SU-DHL-6 (cell line): Measurements from ENCODE around the gene DAG1.

Experiments used
- H2AFZ ChIP-seq: fragments of 200-600 bp; sonication (generic); 2 replicates; pipeline ENCODE4 v1.6.1; 2014; ENCODE audit warnings: low read depth, mild to moderate bottlenecking, moderate library complexity, mixed read lengths, antibody characterized with exemption, low read length; ENCODE audit not compliant: severe bottlenecking
- H3F3A ChIP-seq: fragments of 200-600 bp; shearing (Covaris generic); 2 replicates; pipeline ENCODE4 v1.6.0; 2016; ENCODE audit warnings: antibody characterized with exemption, mild to moderate bottlenecking; ENCODE audit not compliant: insufficient read depth
- H3K27ac ChIP-seq: fragments of 200-600 bp; sonication (generic); 2 replicates; pipeline ENCODE4 v1.5.1; 2016; ENCODE audit warnings: low read depth, mild to moderate bottlenecking, low read length, moderate library complexity, mixed read lengths
- H3K27me3 ChIP-seq: fragments of 200-600 bp; sonication (generic), shearing (Covaris generic); 2 replicates; pipeline ENCODE4 v1.6.0; 2014; ENCODE audit warnings: mild to moderate bottlenecking, low read length
- H3K36me3 ChIP-seq: fragments of 200-600 bp; sonication (generic); 2 replicates; pipeline ENCODE4 v1.6.1; 2014; ENCODE audit warnings: mild to moderate bottlenecking, low read length, mixed read lengths
- H3K4me2 ChIP-seq: fragments of 300-600, 200-600 bp; shearing (Covaris generic), sonication (generic); 2 replicates; pipeline ENCODE4 v1.6.0; 2014; ENCODE audit warnings: low read length, low read depth, mild to moderate bottlenecking; ENCODE audit not compliant: poor library complexity, severe bottlenecking
- H3K4me3 ChIP-seq: fragments of 200-600 bp; sonication (generic); 2 replicates; pipeline ENCODE4 v1.5.1; 2014; ENCODE audit warnings: antibody characterized with exemption, low read length, mild to moderate bottlenecking, mixed read lengths; ENCODE audit not compliant: insufficient read depth, poor library complexity, severe bottlenecking
- H3K79me2 ChIP-seq: fragments of 200-600 bp; sonication (generic); 2 replicates; pipeline ENCODE4 v1.6.1; 2014; ENCODE audit warnings: mild to moderate bottlenecking, low read length, moderate library complexity; ENCODE audit not compliant: insufficient read depth
- H3K9ac ChIP-seq: fragments of 200-600 bp; sonication (generic); 2 replicates; pipeline ENCODE4 v1.7.0; 2014; ENCODE audit warnings: mild to moderate bottlenecking, low read length
- H3K9me2 ChIP-seq: fragments of 200-600 bp; sonication (generic); replicated peaks from 2 replicates; pipeline ENCODE4 v1.6.1; 2014; ENCODE audit warnings: low read length; ENCODE audit not compliant: insufficient read depth
- H3K9me3 ChIP-seq: fragments of 200-600 bp; sonication (generic); 2 replicates; pipeline ENCODE4 v1.6.1; 2014; ENCODE audit warnings: low read length, mixed read lengths; ENCODE audit not compliant: insufficient read depth
- H4K20me1 ChIP-seq: fragments of 200-600 bp; sonication (generic); 2 replicates; pipeline ENCODE4 v1.6.1; 2014; ENCODE audit warnings: low read depth, mild to moderate bottlenecking, antibody characterized with exemption, low read length, moderate library complexity, mixed read lengths
- EZH2phosphoT487 ChIP-seq: fragments of 200-600 bp; sonication (generic), shearing (Covaris generic); conservative IDR thresholded peaks from 2 replicates; pipeline ENCODE4 v1.6.1; 2018; ENCODE audit warnings: mild to moderate bottlenecking, antibody characterized with exemption, low read length, moderate library complexity, mixed read lengths
- TF ChIP-seq, protein P1 (sequence below): fragments of 200-600 bp; sonication (generic); IDR thresholded peaks from one replicate; pipeline ENCODE4 v1.5.1; 2017; ENCODE audit warnings: antibody characterized with exemption, mild to moderate bottlenecking, low read length, moderate library complexity; ENCODE audit not compliant: insufficient read depth, poor library complexity, severe bottlenecking

The DAG1 gene

DNA sequence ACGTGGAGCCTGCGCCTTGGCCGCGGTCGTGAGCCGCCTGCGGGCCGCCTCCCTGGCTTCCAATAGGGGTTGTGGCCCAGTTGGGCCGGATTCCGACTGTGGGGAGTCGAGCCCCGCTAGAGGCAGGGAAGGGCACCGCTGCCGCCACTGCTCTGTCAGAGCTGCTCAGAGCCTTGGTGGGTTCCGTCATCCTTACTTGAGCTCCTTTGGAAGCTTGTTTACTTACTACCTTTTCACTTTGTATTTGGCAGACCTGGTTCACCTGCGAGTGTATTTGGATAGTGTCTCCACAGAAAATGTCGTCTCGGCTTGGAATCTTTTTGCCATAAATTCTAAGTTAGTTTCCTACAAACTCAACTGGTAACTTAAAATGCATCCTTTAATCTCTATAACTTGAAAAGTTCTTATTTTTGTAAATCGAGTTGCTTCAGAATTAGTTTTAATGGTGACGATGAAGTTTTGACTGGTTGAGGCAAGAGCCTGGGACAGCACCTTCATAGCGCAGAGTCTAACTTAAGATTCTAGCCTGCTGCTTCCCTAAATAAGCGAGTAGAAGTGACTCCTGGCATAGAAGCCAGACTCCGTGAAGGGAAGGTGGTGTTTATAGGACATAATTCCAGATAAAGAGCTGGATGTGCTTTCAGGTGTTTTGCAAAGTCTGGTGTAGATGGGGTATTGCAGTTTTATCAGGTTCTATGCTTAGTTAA lies 800 bp downstream of the DAG1 start:
- H2AFZ ChIP-seq, result peak overlapping the region; percentile 1
- H3K9ac ChIP-seq, result peak overlapping the region; percentile 64
- peaks cover 16% of the 10 kb centered on the region for H3K79me2 ChIP-seq
- H3K36me3 ChIP-seq, result no peaks in the 10 kb centered on the region
- no peaks in the 10 kb centered on the region for H3K9me3 ChIP-seq
- peak overlapping the region; percentile 80 for H3K4me2 ChIP-seq
- H3K27ac ChIP-seq, result peak overlapping the region; percentile 85
- H3K27me3 ChIP-seq, result no peaks in the 10 kb centered on the region
- peaks cover 6% of the 10 kb centered on the region; the same call in 1 of the 2 replicates for H3F3A ChIP-seq
- no peaks in the 10 kb centered on the region for H4K20me1 ChIP-seq
- H3K9me2 ChIP-seq, result no peaks in the 10 kb centered on the region
- no peak for TF ChIP-seq EZH2phosphoT487
- TF ChIP-seq, protein P1, sequence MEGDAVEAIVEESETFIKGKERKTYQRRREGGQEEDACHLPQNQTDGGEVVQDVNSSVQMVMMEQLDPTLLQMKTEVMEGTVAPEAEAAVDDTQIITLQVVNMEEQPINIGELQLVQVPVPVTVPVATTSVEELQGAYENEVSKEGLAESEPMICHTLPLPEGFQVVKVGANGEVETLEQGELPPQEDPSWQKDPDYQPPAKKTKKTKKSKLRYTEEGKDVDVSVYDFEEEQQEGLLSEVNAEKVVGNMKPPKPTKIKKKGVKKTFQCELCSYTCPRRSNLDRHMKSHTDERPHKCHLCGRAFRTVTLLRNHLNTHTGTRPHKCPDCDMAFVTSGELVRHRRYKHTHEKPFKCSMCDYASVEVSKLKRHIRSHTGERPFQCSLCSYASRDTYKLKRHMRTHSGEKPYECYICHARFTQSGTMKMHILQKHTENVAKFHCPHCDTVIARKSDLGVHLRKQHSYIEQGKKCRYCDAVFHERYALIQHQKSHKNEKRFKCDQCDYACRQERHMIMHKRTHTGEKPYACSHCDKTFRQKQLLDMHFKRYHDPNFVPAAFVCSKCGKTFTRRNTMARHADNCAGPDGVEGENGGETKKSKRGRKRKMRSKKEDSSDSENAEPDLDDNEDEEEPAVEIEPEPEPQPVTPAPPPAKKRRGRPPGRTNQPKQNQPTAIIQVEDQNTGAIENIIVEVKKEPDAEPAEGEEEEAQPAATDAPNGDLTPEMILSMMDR, result no peak
- peak overlapping the region; percentile 59 for H3K4me3 ChIP-seq

DNA sequence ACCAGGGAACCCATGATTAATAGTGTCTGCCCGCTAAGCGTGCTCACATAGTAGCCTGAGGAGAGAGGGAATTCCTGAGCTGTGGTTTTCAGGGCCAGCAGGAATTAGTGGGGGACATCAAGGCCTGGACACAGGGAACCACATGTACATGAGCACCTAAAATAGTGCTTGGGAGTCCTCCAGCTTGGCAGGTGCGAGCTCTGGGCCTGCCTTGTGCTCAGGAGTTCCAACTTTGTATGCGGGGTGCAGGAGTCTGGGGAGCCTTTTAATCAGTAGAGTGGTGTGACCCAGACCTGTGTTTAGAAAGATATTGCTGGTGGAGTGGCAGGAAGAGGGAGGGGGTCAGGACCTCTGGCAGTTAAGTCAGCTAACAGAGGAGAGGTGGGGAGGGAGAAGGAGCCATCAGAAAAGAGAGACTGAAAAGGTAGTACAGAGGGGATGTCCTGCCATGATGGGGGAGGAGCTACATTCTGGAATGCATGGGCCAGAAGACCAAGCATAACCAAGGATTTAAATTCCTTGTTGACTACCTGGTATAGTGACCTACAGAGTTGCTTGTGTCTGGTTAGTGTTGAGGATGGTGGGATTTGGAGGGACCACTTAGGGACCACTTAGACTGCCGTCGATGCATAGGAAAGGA lies 1.9 kb downstream of the DAG1 start:
- peaks cover 16% of the 10 kb centered on the region for H3K79me2 ChIP-seq
- no peak overlapping the region for H3K27ac ChIP-seq
- H3K4me3 ChIP-seq, result no peak overlapping the region

DNA sequence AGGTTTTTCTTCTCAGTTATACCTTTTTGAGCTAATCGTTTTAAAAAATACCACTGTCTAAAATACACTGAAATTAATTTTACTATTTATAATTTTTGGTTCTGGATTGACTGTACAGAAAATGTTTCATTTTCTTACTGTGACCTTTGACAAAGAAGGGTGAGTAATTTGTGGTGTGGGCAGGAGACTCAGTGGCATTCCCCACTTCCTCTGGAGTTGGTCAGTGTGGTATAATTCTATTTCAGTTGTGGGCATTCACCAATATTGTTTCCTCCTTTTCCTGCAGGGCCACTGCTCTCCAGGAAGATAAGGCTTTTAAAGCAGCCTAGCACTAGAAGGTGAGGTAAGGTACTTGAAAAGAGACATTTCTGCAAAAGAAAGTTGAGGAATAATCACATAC lies 6.5 kb downstream of the DAG1 start:
- no peak overlapping the region for H3K4me2 ChIP-seq
- H3K9ac ChIP-seq, result no peak overlapping the region
- no peak overlapping the region for H2AFZ ChIP-seq
- no peaks in the 10 kb centered on the region for H3K9me2 ChIP-seq
- no peak for TF ChIP-seq EZH2phosphoT487
- TF ChIP-seq, protein P1, result no peak
- no peaks in the 10 kb centered on the region for H3K36me3 ChIP-seq
- no peaks in the 10 kb centered on the region for H3F3A ChIP-seq
- no peak overlapping the region for H3K27ac ChIP-seq
- no peaks in the 10 kb centered on the region for H3K9me3 ChIP-seq
- no peaks in the 10 kb centered on the region for H3K27me3 ChIP-seq
- no peaks in the 10 kb centered on the region for H4K20me1 ChIP-seq
- no peak overlapping the region for H3K4me3 ChIP-seq
- H3K79me2 ChIP-seq, result peaks cover 8% of the 10 kb centered on the region

More for the DNA sequence above, 1.9 kb downstream of the DAG1 start:
- no peaks in the 10 kb centered on the region for H4K20me1 ChIP-seq
- peaks cover 6% of the 10 kb centered on the region; the same call in 1 of the 2 replicates for H3F3A ChIP-seq
- H3K27me3 ChIP-seq, result no peaks in the 10 kb centered on the region
- peak overlapping the region; percentile 80 for H3K4me2 ChIP-seq
- no peak overlapping the region for H2AFZ ChIP-seq
- H3K36me3 ChIP-seq, result no peaks in the 10 kb centered on the region
- TF ChIP-seq, protein P1, result no peak
- no peak for TF ChIP-seq EZH2phosphoT487
- no peaks in the 10 kb centered on the region for H3K9me3 ChIP-seq
- H3K9me2 ChIP-seq, result no peaks in the 10 kb centered on the region
- no peak overlapping the region; the same call in 1 of the 2 replicates for H3K9ac ChIP-seq
